ENCODE data around the gene GPR107. TPM values are rescaled to one million over a fixed set of nuclear protein-coding genes. Genes with fewer than 3 reads are reported as not detected.

Gene GPR107
- total RNA-seq, 6 experiments from 2014 or later: 12.6 to 18.2 (median 14.5) TPM

DNA sequence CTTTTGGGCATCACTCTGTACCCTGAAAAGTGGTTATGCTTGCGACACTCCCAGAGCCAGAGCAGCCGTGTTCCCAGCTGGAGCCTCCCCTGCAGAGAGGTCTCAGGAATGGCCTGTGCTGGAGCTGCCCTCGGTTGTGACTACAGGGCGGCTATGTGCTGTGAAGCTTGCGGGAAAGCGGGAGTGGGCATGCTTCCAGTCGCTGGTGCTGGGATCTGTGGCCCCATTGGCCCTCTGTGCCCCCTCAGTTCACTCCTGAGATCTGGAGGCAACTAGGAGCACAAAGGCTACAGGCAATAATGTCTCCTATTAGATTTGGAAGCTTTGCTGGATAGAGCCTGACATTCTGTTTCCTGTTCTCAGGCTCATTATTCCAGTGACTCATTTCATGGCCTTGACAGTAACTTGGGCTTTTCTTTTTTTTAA, 56.9 kb downstream of the GPR107 start:
- Histone ChIP-seq H3K36me3 (peaks cover 0 to 18% (median 5%) of the 10 kb centered on the region in 4 donors), H3K4me3 (no peak overlapping the region), H3K4me1 (no peaks in the 10 kb centered on the region), H3K27me3 (no peaks in the 10 kb centered on the region), H3K9me3 (no peaks in the 10 kb centered on the region), H3K27ac (no peak overlapping the region)
- no CpG with 5 or more reads among the region's 7 CpGs for whole genome bisulfite sequencing (ENCODE audit: insufficient coverage, low coverage, low lambda C conversion rate, missing lambda C conversion rate)
- DNase-seq: no peak
- no peak for TF ChIP-seq POLR2A (IDR thresholded peaks at IDR 0.05)
- TF ChIP-seq, protein P1, sequence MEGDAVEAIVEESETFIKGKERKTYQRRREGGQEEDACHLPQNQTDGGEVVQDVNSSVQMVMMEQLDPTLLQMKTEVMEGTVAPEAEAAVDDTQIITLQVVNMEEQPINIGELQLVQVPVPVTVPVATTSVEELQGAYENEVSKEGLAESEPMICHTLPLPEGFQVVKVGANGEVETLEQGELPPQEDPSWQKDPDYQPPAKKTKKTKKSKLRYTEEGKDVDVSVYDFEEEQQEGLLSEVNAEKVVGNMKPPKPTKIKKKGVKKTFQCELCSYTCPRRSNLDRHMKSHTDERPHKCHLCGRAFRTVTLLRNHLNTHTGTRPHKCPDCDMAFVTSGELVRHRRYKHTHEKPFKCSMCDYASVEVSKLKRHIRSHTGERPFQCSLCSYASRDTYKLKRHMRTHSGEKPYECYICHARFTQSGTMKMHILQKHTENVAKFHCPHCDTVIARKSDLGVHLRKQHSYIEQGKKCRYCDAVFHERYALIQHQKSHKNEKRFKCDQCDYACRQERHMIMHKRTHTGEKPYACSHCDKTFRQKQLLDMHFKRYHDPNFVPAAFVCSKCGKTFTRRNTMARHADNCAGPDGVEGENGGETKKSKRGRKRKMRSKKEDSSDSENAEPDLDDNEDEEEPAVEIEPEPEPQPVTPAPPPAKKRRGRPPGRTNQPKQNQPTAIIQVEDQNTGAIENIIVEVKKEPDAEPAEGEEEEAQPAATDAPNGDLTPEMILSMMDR (IDR thresholded peaks at IDR 0.05): no peak
- intact Hi-C loops (cut with DNase I): loop anchor here (10.0 kb wide), 1 partner anchor 234 kb away; no protein-coding TSS in a partner anchor
- no peak for ATAC-seq

DNA sequence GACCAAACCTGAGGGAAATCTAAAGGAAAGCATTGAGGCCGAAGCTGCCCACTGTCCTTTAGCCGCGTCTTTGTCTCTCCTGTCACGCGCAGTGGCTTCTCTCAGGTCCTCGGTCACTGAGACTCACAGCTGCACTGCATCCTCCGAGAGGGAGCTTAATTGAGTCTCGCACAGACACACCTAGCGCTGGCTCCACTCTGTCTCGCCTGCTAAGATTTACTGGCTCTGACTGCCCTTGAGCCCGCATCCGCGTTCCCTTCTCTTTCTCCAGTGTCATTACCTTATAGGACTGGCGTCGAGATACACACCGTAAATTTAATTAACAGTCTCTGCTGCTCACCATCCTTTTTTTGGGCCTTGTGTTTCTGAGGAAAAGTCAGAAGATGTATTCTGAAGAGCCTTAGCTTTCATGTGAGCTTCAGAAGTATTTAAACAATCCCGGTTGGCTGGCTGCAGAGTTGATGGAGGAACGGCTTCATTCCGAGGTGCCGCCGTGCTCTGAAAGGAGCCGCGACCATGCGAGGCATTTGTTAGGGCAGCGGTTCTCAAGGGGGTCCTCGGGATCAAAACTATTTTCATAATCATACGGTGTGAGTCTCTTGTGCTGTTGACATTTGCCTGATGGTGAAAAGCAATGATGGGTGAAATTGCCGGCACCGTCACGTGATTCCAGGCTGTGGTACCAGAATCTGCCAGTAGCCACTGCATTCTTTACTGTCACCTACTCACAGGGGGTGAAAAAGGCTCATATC, 58.3 kb downstream of the GPR107 start:
- Histone ChIP-seq H3K27ac (no peak overlapping the region), H3K27me3 (no peaks in the 10 kb centered on the region), H3K4me3 (no peak overlapping the region), H3K36me3 (peaks cover 0 to 19% (median 5%) of the 10 kb centered on the region in 4 donors), H3K4me1 (no peaks in the 10 kb centered on the region), H3K9me3 (no peaks in the 10 kb centered on the region)
- ATAC-seq (no peak), DNase-seq (no peak)
- 90% methylated on average over 27 of the region's 30 CpGs for WGBS (ENCODE audit: insufficient coverage, low coverage, low lambda C conversion rate, missing lambda C conversion rate)
- TF ChIP-seq POLR2A (IDR thresholded peaks at IDR 0.05): no peak
- TF ChIP-seq, protein P1 (IDR thresholded peaks at IDR 0.05): no peak
- intact Hi-C loops (cut with DNase I): loop anchor here (10.0 kb wide), 1 partner anchor 233 kb away; no protein-coding TSS in a partner anchor

DNA sequence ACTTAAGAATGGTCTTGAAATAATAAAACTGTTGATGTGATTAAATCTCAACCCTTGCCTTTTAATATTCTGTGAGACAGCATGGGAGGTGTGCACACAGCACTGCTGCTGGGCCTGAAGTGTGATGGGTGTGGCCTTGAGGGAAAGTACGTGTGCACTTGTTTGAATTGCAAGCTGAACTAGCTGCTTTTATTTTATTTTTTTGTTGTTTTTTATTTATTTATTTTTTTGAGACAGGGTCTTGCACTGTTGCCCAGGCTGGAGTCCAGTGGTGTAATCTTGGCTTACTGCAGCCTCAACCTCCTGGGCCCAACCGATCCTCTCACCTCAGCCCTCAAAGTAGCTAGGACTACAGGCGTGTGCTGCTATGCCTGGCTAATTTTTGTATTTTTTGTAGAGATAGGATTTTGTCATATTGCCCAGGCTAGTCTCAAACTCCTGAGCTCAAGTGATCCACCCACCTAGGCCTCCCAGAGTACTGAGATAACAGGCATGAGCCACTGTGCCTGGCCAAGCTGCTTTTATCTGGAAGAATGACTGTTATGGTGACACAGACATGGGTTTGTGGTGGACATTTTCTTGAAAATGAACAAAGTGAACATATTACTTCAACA, 58.9 kb downstream of the GPR107 start:
- intact Hi-C loops (cut with DNase I): loop anchor here (10.0 kb wide), 1 partner anchor 232 kb away; no protein-coding TSS in a partner anchor
- H3K27me3 ChIP-seq: no peaks in the 10 kb centered on the region
- no peak overlapping the region for H3K4me3 ChIP-seq
- TF ChIP-seq POLR2A (IDR thresholded peaks at IDR 0.05): no peak
- TF ChIP-seq, protein P1 (IDR thresholded peaks at IDR 0.05): no peak
- ATAC-seq (no peak), DNase-seq (no peak)
- 68% methylated on average over 3 of the region's 3 CpGs for WGBS (ENCODE audit: insufficient coverage, low coverage, low lambda C conversion rate, missing lambda C conversion rate)
- H3K27ac ChIP-seq: no peak overlapping the region
- H3K9me3 ChIP-seq: no peaks in the 10 kb centered on the region
- H3K4me1 ChIP-seq: no peaks in the 10 kb centered on the region
- peaks cover 0 to 16% (median 5%) of the 10 kb centered on the region in 4 donors for H3K36me3 ChIP-seq

DNA sequence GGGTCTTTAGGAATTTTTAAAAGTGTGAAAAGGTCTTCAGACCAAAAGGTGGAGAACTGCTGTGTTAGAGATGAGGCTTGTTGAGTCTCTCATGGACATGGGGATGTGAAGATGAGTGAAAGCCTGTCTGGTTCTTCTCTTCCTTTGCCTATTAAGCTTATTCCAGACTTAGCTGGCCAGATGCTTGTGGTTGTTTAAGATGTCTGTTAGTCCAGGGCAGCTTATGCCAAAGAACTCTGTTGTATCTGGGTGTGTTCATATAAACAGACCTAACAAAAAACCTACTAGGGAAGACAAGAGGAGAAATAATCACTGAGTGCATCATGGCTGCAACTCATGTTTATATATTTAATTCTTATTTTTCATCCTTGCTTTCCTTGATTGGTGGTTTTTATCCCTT, 61.0 kb downstream of the GPR107 start:
- Histone ChIP-seq H3K4me1 (no peaks in the 10 kb centered on the region), H3K4me3 (no peak overlapping the region), H3K27me3 (no peaks in the 10 kb centered on the region), H3K36me3 (peaks cover 0 to 6% (median 4%) of the 10 kb centered on the region in 4 donors), H3K9me3 (no peaks in the 10 kb centered on the region), H3K27ac (no peak overlapping the region)
- intact Hi-C loops (cut with DNase I): loop anchor here (10.0 kb wide), 1 partner anchor 230 kb away; no protein-coding TSS in a partner anchor
- DNase-seq: no peak
- ATAC-seq: no peak
- TF ChIP-seq, protein P1 (IDR thresholded peaks at IDR 0.05): no peak
- no peak for TF ChIP-seq POLR2A (IDR thresholded peaks at IDR 0.05)

All from right lobe of liver (tissue), 6 donors.